ENCODE data around the gene FAN1. TPM values are rescaled to one million over a fixed set of nuclear protein-coding genes. Genes with fewer than 3 reads are reported as not detected.

The FAN1 gene
- total RNA-seq, 6 experiments from 2014 or later: 7.6 to 16.3 (median 13.3) TPM

GRCh38 chr15:30963681-30964080 lies 60.0 kb downstream of the FAN1 start:
- Histone ChIP-seq H3K9me3 (no peaks in the 10 kb centered on the region), H3K27me3 (no peaks in the 10 kb centered on the region), H3K27ac (no peak overlapping the region), H3K4me1 (peaks cover 0 to 6% (median 0%) of the 10 kb centered on the region in 4 donors), H3K4me3 (no peak overlapping the region), H3K36me3 (peaks cover 0 to 60% (median 12%) of the 10 kb centered on the region in 4 donors)
- TF ChIP-seq CTCF (IDR thresholded peaks at IDR 0.05) (no peak), POLR2A (IDR thresholded peaks at IDR 0.05) (no peak)
- WGBS (ENCODE audit: insufficient coverage, low coverage, low lambda C conversion rate, missing lambda C conversion rate): 75% methylated on average over 3 of the region's 3 CpGs
- no peak for ATAC-seq
- intact Hi-C loops (cut with DNase I): loop anchor here in 1 of 2 donors (10.0 kb wide), 1 partner anchor 49 kb away; no protein-coding TSS in a partner anchor
- DNase-seq: no peak

- TF ChIP-seq POLR2A (IDR thresholded peaks at IDR 0.05) (no peak), CTCF (IDR thresholded peaks at IDR 0.05) (no peak)
Measured at GRCh38 chr15:30969724-30970123, 66.0 kb downstream of the FAN1 start.

GRCh38 chr15:30973379-30973778 lies 69.7 kb downstream of the FAN1 start:
- ATAC-seq (no peak), DNase-seq (no peak)
- no peaks in the 10 kb centered on the region for H3K27me3 ChIP-seq
- intact Hi-C loops (cut with DNase I): loop anchor here in 1 of 2 donors (10.0 kb wide), 1 partner anchor 161 kb away; no protein-coding TSS in a partner anchor
- peaks cover 0 to 16% (median 0%) of the 10 kb centered on the region in 4 donors for H3K4me1 ChIP-seq
- no peak for TF ChIP-seq POLR2A (IDR thresholded peaks at IDR 0.05)
- TF ChIP-seq CTCF (IDR thresholded peaks at IDR 0.05): no peak
- no peak overlapping the region for H3K4me3 ChIP-seq
- H3K27ac ChIP-seq: no peak overlapping the region
- 82% methylated on average over 4 of the region's 4 CpGs for WGBS (ENCODE audit: insufficient coverage, low coverage, low lambda C conversion rate, missing lambda C conversion rate)
- no peaks in the 10 kb centered on the region for H3K9me3 ChIP-seq
- peaks cover 0 to 35% (median 10%) of the 10 kb centered on the region in 4 donors for H3K36me3 ChIP-seq

More at GRCh38 chr15:30969724-30970123, 66.0 kb downstream of the FAN1 start:
- no peaks in the 10 kb centered on the region for H3K27me3 ChIP-seq
- H3K9me3 ChIP-seq: no peaks in the 10 kb centered on the region
- ATAC-seq (no peak), DNase-seq (no peak)
- H3K4me1 ChIP-seq: peaks cover 0 to 18% (median 0%) of the 10 kb centered on the region in 4 donors
- no peak overlapping the region for H3K4me3 ChIP-seq
- intact Hi-C loops (cut with DNase I): loop anchor here in 1 of 2 donors (10.0 kb wide), 2 partner anchors 55 to 165 kb away; no protein-coding TSS in a partner anchor
- H3K36me3 ChIP-seq: peaks cover 0 to 45% (median 16%) of the 10 kb centered on the region in 4 donors
- H3K27ac ChIP-seq: no peak overlapping the region
- WGBS (ENCODE audit: insufficient coverage, low coverage, low lambda C conversion rate, missing lambda C conversion rate): 96% methylated on average over 2 of the region's 2 CpGs

- ATAC-seq: no peak
- peaks cover 0 to 35% (median 10%) of the 10 kb centered on the region in 4 donors for H3K36me3 ChIP-seq
- no peak overlapping the region for H3K27ac ChIP-seq
- no peaks in the 10 kb centered on the region for H3K27me3 ChIP-seq
- WGBS (ENCODE audit: insufficient coverage, low coverage, low lambda C conversion rate, missing lambda C conversion rate): 68% methylated on average over 5 of the region's 5 CpGs
- intact Hi-C loops (cut with DNase I): loop anchor here in 1 of 2 donors (10.0 kb wide), 1 partner anchor 161 kb away; no protein-coding TSS in a partner anchor
- H3K4me3 ChIP-seq: no peak overlapping the region
- no peak for DNase-seq
- H3K9me3 ChIP-seq: no peaks in the 10 kb centered on the region
- peaks cover 0 to 10% (median 0%) of the 10 kb centered on the region in 4 donors for H3K4me1 ChIP-seq
- TF ChIP-seq POLR2A (IDR thresholded peaks at IDR 0.05) (no peak), CTCF (IDR thresholded peaks at IDR 0.05) (no peak)
Measured at GRCh38 chr15:30974112-30974511, 70.4 kb downstream of the FAN1 start.

All from right lobe of liver (tissue), 6 donors.